Measurements from ENCODE around the gene LYRM1. TPM values are rescaled to one million over a fixed set of nuclear protein-coding genes. Genes with fewer than 3 reads are reported as not detected.

LYRM1 gene
- total and polyA plus RNA-seq, 10 of the 15 experiments (the other 5 are each of a cell fraction or from before 2014, with no cell fraction given) = 18.4 to 54.4 (median 38.0) TPM

DNA sequence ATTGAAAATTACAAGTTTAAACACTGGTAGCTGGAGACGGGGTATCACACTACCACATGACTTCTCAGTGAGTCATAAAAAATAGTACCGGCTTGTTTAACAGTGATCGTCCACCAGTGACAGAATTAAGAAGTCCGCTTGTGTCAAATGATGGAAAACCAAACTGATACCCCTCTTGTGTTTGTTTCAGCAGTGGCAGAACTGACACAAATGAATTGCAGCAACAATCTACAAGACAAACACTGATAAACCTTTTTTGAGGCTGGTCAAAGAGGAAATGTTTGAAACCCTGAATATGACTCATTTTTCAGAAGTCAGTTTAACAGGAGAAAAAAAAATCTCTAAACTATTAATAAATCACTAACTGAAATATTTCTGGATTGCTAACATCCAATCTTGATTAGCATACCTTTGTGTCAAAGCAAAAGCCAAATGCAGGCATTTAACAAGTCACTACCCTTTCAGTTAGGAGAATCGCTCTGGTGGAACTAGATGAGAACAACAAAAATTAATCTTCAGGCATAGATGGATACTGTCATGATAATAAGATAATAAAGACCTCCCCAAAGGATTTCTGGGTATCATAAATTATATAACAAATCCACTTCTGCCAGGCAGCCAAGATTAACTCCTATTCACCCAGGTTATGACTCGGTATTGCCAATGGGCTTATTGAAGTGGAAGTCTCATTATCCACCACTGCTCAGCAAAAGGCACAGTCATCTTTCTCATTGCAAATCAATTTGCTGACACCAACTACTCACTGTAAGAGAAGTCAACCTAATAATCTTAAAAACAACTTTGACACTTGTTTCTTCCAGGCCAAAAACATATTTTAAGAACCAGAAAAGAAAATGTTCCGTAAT is 21.2 kb upstream of the LYRM1 start (continued):
- TF ChIP-seq, protein P1, sequence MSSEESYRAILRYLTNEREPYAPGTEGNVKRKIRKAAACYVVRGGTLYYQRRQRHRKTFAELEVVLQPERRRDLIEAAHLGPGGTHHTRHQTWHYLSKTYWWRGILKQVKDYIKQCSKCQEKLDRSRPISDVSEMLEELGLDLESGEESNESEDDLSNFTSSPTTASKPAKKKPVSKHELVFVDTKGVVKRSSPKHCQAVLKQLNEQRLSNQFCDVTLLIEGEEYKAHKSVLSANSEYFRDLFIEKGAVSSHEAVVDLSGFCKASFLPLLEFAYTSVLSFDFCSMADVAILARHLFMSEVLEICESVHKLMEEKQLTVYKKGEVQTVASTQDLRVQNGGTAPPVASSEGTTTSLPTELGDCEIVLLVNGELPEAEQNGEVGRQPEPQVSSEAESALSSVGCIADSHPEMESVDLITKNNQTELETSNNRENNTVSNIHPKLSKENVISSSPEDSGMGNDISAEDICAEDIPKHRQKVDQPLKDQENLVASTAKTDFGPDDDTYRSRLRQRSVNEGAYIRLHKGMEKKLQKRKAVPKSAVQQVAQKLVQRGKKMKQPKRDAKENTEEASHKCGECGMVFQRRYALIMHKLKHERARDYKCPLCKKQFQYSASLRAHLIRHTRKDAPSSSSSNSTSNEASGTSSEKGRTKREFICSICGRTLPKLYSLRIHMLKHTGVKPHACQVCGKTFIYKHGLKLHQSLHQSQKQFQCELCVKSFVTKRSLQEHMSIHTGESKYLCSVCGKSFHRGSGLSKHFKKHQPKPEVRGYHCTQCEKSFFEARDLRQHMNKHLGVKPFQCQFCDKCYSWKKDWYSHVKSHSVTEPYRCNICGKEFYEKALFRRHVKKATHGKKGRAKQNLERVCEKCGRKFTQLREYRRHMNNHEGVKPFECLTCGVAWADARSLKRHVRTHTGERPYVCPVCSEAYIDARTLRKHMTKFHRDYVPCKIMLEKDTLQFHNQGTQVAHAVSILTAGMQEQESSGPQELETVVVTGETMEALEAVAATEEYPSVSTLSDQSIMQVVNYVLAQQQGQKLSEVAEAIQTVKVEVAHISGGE (CRISPR knock-in tag; IDR thresholded peaks at IDR 0.05) = no peak
- TF ChIP-seq HDAC2 (IDR thresholded peaks at IDR 0.05) = no peak
- TF ChIP-seq RUNX3 (IDR thresholded peaks at IDR 0.05; ENCODE audit: low read length) = peak; percentile 27; the same call in 1 of the 2 replicates
- TF ChIP-seq, protein P2, sequence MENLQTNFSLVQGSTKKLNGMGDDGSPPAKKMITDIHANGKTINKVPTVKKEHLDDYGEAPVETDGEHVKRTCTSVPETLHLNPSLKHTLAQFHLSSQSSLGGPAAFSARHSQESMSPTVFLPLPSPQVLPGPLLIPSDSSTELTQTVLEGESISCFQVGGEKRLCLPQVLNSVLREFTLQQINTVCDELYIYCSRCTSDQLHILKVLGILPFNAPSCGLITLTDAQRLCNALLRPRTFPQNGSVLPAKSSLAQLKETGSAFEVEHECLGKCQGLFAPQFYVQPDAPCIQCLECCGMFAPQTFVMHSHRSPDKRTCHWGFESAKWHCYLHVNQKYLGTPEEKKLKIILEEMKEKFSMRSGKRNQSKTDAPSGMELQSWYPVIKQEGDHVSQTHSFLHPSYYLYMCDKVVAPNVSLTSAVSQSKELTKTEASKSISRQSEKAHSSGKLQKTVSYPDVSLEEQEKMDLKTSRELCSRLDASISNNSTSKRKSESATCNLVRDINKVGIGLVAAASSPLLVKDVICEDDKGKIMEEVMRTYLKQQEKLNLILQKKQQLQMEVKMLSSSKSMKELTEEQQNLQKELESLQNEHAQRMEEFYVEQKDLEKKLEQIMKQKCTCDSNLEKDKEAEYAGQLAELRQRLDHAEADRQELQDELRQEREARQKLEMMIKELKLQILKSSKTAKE (IDR thresholded peaks at IDR 0.05; ENCODE audit: low read depth, poor library complexity, severe bottlenecking) = peak; percentile 85
- peak; percentile 53 to 59; a peak in 2 of 4 replicates for TF ChIP-seq IKZF2 (IDR thresholded peaks at IDR 0.05)
- TF ChIP-seq MYB (IDR thresholded peaks at IDR 0.05; ENCODE audit: borderline replicate concordance, low read depth, low read length) = no peak
- TF ChIP-seq, protein P3, sequence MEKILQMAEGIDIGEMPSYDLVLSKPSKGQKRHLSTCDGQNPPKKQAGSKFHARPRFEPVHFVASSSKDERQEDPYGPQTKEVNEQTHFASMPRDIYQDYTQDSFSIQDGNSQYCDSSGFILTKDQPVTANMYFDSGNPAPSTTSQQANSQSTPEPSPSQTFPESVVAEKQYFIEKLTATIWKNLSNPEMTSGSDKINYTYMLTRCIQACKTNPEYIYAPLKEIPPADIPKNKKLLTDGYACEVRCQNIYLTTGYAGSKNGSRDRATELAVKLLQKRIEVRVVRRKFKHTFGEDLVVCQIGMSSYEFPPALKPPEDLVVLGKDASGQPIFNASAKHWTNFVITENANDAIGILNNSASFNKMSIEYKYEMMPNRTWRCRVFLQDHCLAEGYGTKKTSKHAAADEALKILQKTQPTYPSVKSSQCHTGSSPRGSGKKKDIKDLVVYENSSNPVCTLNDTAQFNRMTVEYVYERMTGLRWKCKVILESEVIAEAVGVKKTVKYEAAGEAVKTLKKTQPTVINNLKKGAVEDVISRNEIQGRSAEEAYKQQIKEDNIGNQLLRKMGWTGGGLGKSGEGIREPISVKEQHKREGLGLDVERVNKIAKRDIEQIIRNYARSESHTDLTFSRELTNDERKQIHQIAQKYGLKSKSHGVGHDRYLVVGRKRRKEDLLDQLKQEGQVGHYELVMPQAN (conservative IDR thresholded peaks at IDR 0.05) = no peak
- TF ChIP-seq POLR2A (IDR thresholded peaks at IDR 0.05; ENCODE audit: low read depth, low read length) = no peak
- TF ChIP-seq ZNF622 (IDR thresholded peaks at IDR 0.05) = no peak
- no peak for TF ChIP-seq PAX8 (IDR thresholded peaks at IDR 0.05)
- no peak for TF ChIP-seq MEF2A (IDR thresholded peaks at IDR 0.05; ENCODE audit: insufficient read depth, low read depth, low read length)
- 0 out of 2 replicates have a peak, but pooled peaks have one; percentile 44 for TF ChIP-seq DPF2 (IDR thresholded peaks at IDR 0.05)
- TF ChIP-seq EP300 (IDR thresholded peaks at IDR 0.05; ENCODE audit: borderline replicate concordance in 1 of 2, control insufficient read depth in 1 of 2, low read depth in 2 of 2, low read length in 2 of 2) = 0 out of 4 replicates have a peak, but pooled peaks have one; percentile 4 to 50
- 0 out of 4 replicates have a peak, but pooled peaks of 1 of the 2 experiments have one; percentile 18 for TF ChIP-seq ETV6 (conservative IDR thresholded peaks at IDR 0.05 in 1 of 2, IDR thresholded peaks at IDR 0.05 in 1 of 2; ENCODE audit: borderline replicate concordance in 1 of 2, low read depth in 1 of 2)
- TF ChIP-seq NR2C2 (IDR thresholded peaks at IDR 0.05; ENCODE audit: borderline replicate concordance, control insufficient read depth, insufficient read length, low read depth) = no peak
- TF ChIP-seq, protein P4, sequence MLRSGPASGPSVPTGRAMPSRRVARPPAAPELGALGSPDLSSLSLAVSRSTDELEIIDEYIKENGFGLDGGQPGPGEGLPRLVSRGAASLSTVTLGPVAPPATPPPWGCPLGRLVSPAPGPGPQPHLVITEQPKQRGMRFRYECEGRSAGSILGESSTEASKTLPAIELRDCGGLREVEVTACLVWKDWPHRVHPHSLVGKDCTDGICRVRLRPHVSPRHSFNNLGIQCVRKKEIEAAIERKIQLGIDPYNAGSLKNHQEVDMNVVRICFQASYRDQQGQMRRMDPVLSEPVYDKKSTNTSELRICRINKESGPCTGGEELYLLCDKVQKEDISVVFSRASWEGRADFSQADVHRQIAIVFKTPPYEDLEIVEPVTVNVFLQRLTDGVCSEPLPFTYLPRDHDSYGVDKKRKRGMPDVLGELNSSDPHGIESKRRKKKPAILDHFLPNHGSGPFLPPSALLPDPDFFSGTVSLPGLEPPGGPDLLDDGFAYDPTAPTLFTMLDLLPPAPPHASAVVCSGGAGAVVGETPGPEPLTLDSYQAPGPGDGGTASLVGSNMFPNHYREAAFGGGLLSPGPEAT (IDR thresholded peaks at IDR 0.05; ENCODE audit: low read depth) = peak; percentile 45; the same call in 1 of the 2 replicates
- TF ChIP-seq RB1 (IDR thresholded peaks at IDR 0.05; ENCODE audit: borderline replicate concordance) = no peak
- TF ChIP-seq NFIC (IDR thresholded peaks at IDR 0.05; ENCODE audit: low read depth, low read length) = peak; percentile 70; the same call in 1 of the 2 replicates

Data from GM12878 (cell line).